ENCODE results near the gene C2orf81.

C2orf81 gene

GRCh38 chr2:74364533-74365505 is 56.6 kb downstream of the C2orf81 start:
- no peak overlapping the region for H3K4me3 ChIP-seq (ENCODE audit: low read depth, low read length)

Data from iPS-11a (cell line).